Measurements from ENCODE around the gene PROKR2.

PROKR2 gene

DNA sequence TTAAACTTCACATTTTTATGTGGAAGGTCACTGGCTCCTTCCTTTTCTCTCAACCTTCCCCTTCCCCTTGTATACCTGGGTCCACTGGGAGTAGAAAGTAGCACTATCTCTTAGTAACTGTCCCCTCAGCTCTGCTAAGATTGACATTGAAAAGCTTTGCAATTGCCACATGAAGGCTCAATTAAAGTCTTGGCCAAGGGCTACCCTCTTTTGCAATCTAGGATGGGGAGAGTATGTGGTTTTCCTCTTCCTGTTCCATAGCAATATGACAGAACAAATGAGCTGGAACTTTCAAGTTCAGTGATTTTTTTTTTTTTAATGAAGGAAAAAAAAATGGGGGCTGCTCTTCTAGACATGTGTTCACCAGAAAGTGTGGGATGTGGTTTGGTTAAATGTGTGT lies 37.1 kb downstream of the PROKR2 start:
- no peak for DNase-seq

GRCh38 chr20:5272268-5272667 lies 44.5 kb downstream of the PROKR2 start:
- no peak for DNase-seq

DNA sequence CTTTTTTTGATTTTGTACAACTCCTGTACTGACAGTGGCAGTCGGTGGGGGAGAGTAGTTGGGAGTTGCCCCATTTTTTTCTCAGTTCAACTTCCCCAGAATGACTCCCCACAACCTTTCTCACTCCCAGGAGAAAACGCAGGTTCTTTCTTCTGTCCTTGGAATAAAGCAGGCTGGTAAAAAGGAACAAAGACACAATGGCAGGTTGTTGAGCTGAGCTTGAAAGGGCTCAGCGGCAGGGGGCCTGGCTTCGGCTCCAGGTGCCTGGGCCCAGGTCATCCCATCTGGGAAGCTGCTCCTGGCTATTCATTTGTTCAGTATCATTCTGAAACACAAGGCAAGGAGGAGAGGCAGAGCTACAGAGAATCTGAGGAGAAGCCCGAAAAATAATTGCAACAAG lies 46.2 kb downstream of the PROKR2 start:
- DNase-seq: no peak

DNA sequence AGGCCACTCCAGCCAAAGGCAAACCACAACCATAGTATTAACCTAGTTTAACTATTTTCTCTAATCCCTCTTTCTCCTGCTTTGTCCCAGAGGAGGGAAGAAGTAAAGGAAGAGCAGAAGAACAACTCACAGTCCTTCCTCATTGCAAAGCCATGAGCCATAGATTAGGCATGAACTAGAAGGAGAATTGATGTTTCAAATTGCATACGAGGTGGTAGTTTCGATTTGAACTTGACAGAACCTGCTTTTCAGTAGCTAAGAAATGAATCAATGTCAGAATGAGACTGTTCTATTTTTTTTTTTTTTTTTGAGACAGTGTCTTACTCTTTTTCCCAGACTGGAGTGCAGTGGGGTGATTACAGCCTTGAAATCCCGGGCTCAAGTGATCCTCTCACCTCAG lies 48.3 kb downstream of the PROKR2 start:
- DNase-seq: no peak

- DNase-seq: no peak
Observed at GRCh38 chr20:5267092-5267491, 49.7 kb downstream of the PROKR2 start.
